Stimulated activated CD4-positive, alpha-beta T cell treated with anti-CD3 and anti-CD28 coated beads, Interleukin-2, amount 100 ng/mL, for 24 hours (primary cell): ENCODE measurements around the gene CLCA2.

Experiments used
- DNase-seq, 2 donors: peaks; one replicate each; pipeline ENCODE4 v3.0.0-alpha.2; 2020

Gene CLCA2

GRCh38 chr1:86477682-86478081, 53.7 kb downstream of the CLCA2 start:
- DNase-seq = no peak

DNA sequence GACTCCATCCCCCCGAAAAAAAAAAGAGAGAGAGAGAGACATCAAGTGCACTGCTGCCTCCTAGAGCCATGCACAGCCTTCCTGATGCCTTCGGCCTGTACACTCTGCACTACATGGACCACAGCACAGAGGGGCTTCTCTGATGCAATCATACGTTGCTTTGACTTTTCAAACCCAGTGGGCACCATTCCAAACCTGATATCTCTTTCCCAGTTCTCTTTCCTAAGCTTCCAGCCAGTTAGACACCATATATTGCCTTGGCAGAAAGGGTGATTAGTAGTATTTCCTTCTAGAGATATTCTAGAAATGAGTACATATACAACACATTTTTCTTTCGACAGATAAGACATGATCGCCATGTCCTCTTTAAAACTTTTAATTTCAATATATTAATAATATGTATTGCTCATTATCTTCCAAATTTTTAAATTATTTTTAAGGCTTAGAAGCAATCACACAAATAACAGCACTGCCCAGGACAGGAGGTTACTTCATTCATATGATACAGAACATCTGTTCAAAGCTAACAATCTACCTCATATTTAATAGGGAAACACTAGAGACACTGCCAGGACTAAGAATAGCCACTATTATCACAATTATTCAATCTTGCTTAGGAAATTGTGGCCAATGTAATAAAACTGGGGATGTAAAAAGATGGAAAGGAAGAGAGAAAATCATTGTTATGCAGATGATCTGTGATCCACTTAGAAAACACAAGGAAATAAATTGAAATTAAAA, 54.6 kb downstream of the CLCA2 start:
- DNase-seq = no peak

DNA sequence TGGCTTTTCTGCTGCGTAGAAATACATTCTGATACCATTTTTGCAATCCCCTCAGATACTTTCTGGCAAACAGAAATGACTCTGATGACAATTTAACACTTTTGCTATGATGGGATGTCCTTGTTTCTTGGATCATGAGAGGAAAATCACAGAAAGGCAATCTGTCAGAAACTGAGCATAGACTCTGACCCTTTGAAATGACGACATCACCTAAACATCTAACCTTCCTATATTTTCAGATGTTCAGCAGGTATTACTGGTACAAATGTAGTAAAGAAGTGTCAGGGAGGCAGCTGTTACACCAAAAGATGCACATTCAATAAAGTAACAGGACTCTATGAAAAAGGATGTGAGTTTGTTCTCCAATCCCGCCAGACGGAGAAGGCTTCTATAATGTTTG, 58.0 kb downstream of the CLCA2 start:
- no peak for DNase-seq

- no peak for DNase-seq
These were observed 63.3 kb downstream of the CLCA2 start for GRCh38 chr1:86487131-86487810.

DNA sequence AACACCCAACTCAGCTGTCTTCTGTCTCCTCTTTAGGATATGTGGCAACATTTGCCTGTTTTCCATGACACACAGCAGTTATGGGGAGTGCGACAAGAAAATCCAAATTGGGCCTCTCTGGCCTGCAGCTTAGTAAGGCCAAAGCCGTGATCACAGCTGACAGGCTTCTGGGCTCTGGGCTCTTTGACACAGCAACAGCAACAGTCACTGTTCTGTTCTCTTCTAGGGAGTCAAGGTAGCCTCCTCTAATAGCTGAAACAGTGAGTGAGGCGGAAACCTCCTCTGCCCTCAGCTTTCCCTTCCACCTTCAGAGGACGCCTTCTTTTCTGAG, 63.8 kb downstream of the CLCA2 start:
- DNase-seq = no peak

- no peak for DNase-seq
These were observed 65.4 kb downstream of the CLCA2 start for GRCh38 chr1:86489242-86489878.

DNA sequence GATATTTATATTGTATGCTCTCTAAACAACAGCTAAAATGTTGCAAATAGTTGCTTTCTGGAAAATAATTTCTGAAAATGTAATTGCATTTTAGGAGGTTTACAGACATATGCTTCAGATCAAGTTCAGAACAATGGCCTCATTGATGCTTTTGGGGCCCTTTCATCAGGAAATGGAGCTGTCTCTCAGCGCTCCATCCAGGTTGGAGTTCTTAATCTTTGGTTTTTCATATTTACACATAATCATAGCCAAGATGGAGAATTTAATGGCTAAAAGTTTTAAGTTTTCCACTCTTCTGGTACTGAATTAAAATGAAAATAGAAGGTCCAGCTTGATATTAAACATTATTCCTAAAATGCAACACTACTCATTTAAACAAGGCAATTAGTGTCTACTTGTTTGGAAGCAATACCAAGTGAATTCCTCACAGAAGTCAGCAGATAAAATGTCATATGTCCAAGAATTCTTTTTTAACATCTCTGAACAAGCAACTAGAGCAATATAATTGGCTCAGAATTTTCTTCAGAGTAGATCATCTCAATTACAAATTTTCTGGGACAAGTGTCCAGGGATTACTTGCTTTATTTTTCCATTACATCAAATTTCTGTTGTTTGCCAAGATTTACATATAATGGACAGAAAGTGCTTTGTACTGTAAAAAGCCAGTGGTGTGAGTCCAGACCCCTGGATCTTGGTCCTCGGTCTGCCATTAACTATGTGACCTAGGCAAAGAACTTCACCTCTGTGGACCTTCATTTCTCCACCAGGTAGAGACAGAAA, 67.4 kb downstream of the CLCA2 start:
- no peak for DNase-seq

DNA sequence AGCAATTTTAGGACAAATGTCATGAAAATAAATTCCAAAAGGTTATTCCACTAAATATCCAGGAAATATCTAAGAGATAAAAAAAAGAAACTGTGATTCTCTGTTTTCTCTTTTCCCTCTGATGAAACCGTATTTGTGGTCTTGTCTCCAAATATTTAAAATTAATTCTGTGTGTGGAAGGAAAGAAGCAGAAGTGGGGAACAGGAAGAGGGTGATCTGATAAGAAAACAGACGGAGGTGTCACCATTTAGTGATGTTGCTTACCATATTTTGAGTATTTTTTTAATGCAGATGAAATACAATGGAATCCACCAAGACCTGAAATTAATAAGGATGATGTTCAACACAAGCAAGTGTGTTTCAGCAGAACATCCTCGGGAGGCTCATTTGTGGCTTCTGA, 74.3 kb downstream of the CLCA2 start:
- no peak for DNase-seq

DNA sequence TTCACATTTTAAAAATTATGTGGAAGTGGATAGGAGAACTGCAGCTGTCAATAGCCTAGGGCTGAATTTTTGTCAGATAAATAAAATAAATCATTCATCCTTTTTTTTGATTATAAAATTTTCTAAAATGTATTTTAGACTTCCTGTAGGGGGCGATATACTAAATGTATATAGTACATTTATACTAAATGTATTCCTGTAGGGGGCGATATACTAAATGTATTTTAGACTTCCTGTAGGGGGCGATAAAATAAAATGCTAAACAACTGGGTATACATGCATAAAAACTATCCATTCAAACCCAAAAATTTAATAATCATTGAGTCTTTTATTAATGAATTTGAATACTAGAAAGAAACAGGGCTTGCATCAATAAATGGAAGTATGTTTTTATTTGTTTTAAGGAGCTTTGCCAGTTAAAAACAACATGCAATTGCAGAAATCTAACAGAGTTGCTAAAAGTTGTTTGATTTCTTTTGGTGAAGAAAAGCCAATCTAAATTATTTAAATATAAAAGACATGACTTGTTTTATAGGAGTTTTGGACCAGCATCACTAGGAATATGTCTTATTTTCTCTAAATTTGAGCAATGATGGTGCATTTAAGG, 76.1 kb downstream of the CLCA2 start:
- no peak for DNase-seq

DNA sequence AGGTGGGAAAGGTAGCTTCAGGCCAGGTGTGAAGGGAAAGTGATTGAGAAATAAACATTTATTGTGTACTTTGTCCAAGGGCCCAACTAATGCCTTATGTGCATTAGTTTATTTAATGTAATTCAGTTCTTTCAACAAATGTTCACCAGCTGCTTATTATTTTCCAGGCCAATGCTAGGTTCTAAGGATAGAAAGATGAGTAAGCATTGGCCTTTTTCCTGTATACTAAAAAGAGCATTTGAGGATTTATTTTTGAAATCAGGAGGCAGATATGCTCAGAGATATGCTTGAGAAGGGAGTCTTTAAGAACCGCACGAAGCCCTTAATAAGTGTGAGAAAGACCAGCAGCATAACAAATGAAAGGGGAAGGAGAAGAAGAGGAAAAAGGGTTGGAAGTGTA, 76.7 kb downstream of the CLCA2 start:
- DNase-seq = no peak

- peak; percentile 18 to 35 for DNase-seq
These were observed 78.2 kb downstream of the CLCA2 start for GRCh38 chr1:86502125-86502646.

GRCh38 chr1:86502721-86503405, 78.9 kb downstream of the CLCA2 start:
- DNase-seq = no peak

DNA sequence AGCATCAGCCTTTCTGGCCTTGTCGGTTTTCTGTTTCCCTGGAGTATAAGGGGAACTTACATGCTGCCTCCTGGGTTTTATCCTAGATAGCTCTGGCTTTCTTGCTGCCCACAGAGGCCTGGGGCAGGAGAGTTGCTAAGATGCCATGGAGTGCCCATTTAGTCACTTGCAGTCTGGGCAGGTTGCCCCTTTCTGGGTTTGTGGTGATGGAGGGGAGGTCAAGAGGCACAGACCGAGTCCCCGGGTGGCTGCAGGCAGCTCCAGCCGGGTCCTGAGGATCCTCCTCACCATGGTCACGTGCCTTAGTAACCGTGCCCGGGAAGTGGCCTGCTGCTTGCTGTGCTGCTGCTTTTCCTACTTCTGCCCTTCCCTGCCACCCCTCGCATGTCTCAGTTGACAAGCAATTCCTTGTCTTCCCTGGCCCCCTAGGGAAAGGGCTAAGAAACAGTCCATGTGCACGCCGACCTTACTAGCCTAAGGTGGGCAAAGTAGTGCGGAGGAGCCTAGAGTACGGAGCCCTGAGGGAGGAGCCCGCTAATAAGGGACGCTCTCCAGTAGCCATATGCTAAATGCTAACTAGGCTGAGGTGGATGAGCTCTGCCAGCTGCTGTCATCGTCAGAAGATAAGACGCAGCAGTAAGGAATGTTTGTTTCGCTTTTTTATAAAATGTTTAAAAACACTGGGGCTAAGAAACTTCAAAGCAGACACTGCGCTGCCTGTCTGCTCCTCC, 79.6 kb downstream of the CLCA2 start:
- no peak for DNase-seq

DNA sequence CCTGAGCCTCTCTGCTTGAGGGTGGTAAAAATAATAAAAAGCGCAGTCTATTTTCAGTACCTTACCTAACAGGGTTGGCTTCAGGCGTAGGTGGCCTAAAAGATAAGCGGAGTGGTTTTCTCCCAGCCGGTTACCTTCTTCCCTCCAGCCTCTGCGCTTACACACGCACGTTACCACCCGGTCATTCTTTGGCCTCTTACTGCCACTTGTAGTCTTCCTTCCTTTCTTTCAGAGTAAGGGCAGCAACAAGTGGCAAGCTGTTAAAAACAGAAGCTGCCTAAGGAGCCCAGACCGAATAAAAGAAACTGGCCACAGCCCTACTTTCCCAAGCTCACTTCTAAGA, 80.1 kb downstream of the CLCA2 start:
- DNase-seq = no peak

GRCh38 chr1:86504895-86505563, 81.1 kb downstream of the CLCA2 start:
- DNase-seq = no peak

GRCh38 chr1:86505564-86505902, 81.6 kb downstream of the CLCA2 start:
- DNase-seq = no peak
